HG03159 (cell line): Measurements from ENCODE around the gene ABR.
"Not testable (repeated sequence)": the region's sequence is repeated elsewhere in the genome, so short reads cannot be mapped to it uniquely, and the experiment has no call there.

ENCODE experiments used
- ATAC-seq: cut with Tn5 transposase; IDR thresholded peaks from one replicate; pipeline ENCODE4 v1.9.1; 2021; ENCODE audit warnings: mild to moderate bottlenecking, moderate library complexity; ENCODE audit not compliant: unreplicated experiment

Gene ABR

GRCh38 chr17:1097972-1098744, 81.6 kb downstream of the ABR start:
- ATAC-seq, result not testable (repeated sequence)

GRCh38 chr17:1096215-1096614, 83.6 kb downstream of the ABR start:
- ATAC-seq, result no peak

- no peak for ATAC-seq
Observed at GRCh38 chr17:1095853-1096173, 84.0 kb downstream of the ABR start.

GRCh38 chr17:1095090-1095852, 84.5 kb downstream of the ABR start:
- ATAC-seq, result no peak

DNA sequence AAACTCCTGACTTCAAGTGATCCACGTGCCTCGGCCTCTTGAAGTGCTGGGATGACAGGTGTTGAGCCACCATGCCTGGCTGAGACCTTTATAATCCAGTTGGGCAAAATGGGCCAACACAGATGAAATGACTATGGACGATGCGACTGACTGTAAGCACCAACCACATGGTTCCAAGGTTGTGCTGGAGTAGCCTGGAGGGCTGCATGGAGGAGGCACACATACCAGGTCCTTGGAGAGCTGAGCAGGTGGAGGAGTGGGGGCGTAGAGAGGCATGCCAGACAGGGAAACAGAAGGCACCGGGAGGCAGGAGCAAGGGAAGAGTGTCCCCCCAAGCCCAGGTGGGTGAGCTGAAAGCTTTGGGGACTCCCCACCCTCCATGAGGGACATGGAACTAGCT, 85.2 kb downstream of the ABR start:
- no peak for ATAC-seq

GRCh38 chr17:1091900-1092299, 87.9 kb downstream of the ABR start:
- ATAC-seq, result no peak

DNA sequence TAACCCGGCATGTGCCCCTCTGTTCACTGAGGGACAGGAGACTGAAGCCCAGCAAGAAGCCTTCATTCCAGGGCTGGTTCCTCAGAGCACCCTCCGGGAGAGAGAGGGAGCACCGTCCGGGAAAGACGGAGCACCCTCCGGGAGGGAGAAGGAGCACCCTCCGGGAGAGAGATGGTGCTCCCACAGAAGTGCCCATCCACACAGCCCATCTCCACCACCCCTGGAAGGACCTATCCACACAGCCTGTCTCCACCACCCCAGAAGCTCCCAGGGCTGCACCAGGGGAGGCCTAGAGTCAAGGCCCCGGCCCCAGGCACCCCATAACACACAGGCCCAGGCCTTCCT, 88.6 kb downstream of the ABR start:
- no peak for ATAC-seq

GRCh38 chr17:1090465-1091189, 89.2 kb downstream of the ABR start:
- ATAC-seq, result no peak

GRCh38 chr17:1089915-1090314, 89.9 kb downstream of the ABR start:
- ATAC-seq, result no peak

- no peak for ATAC-seq
Observed at GRCh38 chr17:1087381-1088241, 92.2 kb downstream of the ABR start.

DNA sequence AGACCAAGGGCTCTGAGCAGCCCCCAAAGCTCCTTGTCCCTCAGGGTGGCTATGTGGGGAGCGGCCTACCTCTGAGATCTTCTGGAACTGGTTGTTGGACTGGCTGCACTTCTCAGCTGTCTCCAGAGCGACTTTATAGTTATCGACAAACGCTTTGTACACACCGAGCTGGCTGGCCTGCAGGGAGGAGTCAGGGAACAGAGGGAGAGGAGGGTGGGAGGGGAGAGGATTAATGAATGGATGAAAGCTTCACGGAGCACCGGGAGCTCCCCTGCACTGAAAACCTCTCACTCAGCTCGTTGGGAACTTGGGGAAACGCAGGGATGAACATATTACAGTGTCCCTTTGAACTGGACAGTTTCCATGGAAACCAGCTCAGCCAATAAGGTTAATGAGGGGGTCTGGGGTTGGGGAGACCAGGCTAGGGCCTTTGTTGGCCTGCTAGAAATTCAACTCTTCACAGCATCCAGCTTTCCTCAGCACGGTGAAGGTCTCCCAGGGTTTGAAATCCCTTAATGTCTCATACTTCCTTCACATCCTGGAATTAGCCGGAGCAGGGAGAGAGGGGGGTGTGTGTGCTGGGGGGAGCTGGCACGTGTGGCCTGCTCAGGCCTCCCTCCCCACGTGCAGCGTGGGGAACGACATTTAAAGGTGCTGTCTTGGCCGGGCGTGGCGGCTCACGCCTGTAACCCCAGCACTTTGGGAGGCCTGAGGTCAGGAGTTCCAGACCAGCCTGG, 96.2 kb downstream of the ABR start:
- ATAC-seq, result no peak

DNA sequence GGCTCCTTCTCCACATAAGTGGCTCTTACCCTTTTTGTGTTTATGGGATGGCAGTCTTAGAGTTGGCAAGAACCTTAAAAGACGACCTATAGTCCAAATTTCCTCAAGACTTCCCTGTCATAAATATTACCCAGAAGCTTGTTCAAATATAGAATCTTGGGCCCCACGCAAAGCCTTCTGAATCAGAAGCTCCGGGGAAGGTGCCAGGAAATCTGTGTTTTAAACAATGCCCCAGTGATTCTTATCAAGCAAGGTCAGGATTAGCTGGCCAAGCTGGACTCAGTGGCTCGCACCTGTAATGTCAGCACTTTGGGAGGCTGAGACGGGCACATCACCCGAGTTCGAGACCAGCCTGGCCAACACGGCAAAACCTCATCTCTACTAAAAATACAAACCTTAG, 97.2 kb downstream of the ABR start:
- ATAC-seq, result no peak

GRCh38 chr17:1078831-1079561, 100.8 kb downstream of the ABR start:
- ATAC-seq, result no peak

DNA sequence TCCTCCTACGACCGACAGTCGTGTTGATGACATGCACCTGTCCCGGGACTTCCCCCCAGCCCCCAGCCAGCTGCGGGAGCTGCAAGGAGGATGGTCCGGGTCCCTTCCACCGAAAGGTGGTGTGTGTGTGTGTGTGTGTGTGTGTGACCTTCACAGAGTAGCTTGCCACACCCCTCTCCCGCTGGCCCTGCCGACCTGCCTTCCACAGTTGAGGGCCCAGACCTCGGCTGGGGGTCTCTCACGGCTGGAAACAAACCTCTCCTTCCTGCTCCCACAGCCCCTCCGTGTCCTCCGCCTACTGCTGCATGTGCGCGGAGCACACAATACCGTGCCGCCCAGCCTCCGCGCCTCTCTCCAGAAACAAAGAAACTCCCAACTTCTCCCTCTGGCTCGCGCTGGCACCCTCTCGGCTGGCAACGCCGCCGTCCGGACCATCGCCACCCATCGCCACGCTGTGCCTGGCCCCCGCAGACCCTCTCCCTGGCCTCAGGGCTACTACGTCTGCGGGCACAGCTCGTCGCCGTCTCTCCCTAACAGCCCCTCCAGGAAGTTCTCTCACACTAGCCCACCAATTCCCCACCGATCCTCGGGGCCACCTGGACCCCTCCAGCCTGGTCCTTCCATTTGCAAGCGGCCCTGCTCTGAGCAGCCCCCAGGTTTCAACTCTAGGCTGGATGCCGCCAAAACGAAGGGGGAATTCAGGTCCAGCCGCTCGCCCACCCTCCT, 101.6 kb downstream of the ABR start:
- no peak for ATAC-seq

GRCh38 chr17:1077581-1077985, 102.2 kb downstream of the ABR start:
- ATAC-seq, result no peak

DNA sequence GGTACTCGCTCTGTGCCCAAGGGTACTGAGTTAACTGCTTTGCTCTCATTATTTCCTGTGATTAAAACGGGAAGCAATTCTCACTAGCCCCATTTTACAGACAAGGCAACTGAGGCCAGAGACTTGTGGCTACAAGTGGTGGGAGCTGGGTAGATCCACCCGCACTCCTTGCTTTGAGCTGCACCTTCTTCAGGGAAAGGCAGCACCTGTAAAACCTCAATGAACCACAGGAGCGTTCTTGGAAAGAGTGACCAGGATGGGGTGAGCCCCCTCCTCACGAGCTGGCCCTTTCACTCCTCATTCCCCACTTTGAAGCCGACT, 102.8 kb downstream of the ABR start:
- no peak for ATAC-seq

GRCh38 chr17:1076299-1076981, 103.3 kb downstream of the ABR start:
- no peak for ATAC-seq

DNA sequence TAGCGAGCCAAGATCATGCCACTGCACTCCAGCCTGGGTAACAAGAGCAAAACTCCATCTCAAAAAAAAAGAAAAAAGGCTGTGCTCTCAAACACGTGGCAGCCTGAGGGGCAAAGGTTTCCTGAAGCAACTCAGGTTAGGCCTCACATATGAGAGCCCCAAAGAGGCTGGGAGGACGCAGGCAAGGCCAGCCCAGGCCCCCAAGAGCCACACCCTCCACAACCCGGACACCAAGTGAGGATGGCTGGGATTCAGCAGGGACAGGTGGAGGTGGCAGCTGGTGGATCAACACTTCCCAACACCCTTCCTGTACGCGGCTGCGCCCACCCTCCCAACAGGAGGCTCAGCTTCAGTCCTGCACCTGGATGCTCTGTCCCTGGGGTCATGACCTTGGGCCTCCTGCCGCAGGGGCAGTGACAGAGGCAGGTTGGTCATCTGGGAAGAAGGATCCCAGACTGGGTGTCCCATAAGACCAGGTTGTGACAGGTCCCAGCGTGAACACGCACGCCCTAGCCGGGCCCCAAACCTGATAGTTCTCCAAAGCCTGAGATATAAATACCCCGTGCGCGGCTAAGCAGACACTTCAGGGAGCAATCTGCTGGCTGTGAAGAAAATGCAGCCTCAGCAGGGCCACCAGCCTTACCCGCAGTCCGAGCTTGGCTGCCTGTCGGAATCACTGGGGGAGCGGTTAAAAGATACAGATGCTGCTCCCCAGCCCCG, 104.7 kb downstream of the ABR start:
- ATAC-seq, result no peak
